HFFc6 (cell line): Measurements from ENCODE around the gene CRYZ. TPM values are rescaled to one million over a fixed set of nuclear protein-coding genes. Genes with fewer than 3 reads are reported as not detected.

Source experiments
- DNase-seq: peaks from one replicate; pipeline ENCODE4 v3.0.0-alpha.2; 2018
- H3K27ac Mint-ChIP-seq: 2 replicates; pipeline ENCODE4 v1.8.0; 2020; ENCODE audit warnings: mild to moderate bottlenecking, mixed read lengths
- H3K27me3 Mint-ChIP-seq: 2 replicates; pipeline ENCODE4 v1.8.0; 2021; ENCODE audit warnings: mild to moderate bottlenecking, moderate library complexity, mixed read lengths; ENCODE audit not compliant: insufficient read depth
- H3K36me3 Mint-ChIP-seq: 2 replicates; pipeline ENCODE4 v1.8.0; 2021; ENCODE audit warnings: low read depth, mixed read lengths
- H3K4me1 Mint-ChIP-seq: 2 replicates; pipeline ENCODE4 v1.8.0; 2020; ENCODE audit warnings: low read depth, mixed read lengths
- H3K4me3 Mint-ChIP-seq: 2 replicates; pipeline ENCODE4 v1.8.0; 2020; ENCODE audit warnings: mild to moderate bottlenecking, moderate library complexity, mixed read lengths
- H3K9me3 Mint-ChIP-seq: 2 replicates; pipeline ENCODE4 v1.8.0; 2020; ENCODE audit warnings: mild to moderate bottlenecking, mixed read lengths
- total RNA-seq, 6 experiments: library from RNA; stranded (reverse); fragmentation: NEBNext Ultra II Directional; extraction: Animal tissue kit (Norgen Biotek cat#: 25700); gene quantifications; 2 replicates in 1 of 6; 3 replicates in 5 of 6; pipeline ENCODE4 v1.2.3, GENCODE V29; 2021
- TF ChIP-seq, protein P1 (sequence below): fragments of 200-600 bp; sonication (generic); IDR thresholded peaks from 2 replicates; pipeline ENCODE4 v1.5.0; 2021; ENCODE audit warnings: antibody characterized with exemption, mild to moderate bottlenecking

CRYZ gene
- total RNA-seq, 6 experiments from 2014 or later: 42.9 to 53.3 (median 46.4) TPM

DNA sequence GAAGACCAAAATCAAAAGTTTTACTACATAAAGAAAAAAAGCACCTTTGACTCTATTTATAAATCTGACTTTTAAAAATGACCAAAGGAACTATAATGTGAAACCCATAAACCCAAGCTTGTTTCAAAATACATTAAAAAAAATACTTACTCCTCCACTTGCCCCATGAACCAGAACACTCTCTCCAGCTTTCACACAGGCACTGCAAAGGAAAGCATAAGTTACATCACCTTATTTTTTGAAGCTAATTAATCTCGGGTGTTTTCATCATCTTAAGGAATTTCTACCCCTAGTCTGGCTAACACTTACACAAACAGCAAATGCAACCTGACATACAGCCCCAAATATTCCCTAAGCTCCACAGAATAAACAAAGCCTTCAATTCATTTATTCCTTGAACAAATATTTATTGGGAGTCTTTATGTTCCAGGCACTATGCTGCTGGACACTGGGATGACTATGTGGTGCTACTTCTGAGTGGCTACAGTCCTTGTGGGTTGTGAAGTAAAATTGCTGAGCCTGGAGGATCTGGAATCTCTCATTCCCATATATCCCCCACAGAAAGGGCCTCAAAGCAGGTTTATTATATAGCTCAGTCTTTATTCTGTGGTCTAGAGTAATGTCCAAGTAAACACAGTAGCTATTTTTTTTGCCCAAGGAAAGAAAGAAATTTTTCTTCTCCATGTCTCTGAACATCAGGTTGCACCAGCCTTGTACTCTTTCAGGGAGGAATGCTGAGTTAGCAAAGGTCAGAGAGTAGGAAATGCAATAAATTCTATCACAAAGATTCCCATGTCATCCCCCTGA lies 18.2 kb downstream of the CRYZ start:
- Mint-ChIP-seq H3K4me1 (peaks cover 9% of the 10 kb centered on the region; the same call in 1 of the 2 replicates), H3K9me3 (no peaks in the 10 kb centered on the region), H3K27ac (no peak overlapping the region), H3K4me3 (no peak overlapping the region), H3K27me3 (no peaks in the 10 kb centered on the region), H3K36me3 (peaks cover 11% of the 10 kb centered on the region)
- TF ChIP-seq, protein P1, sequence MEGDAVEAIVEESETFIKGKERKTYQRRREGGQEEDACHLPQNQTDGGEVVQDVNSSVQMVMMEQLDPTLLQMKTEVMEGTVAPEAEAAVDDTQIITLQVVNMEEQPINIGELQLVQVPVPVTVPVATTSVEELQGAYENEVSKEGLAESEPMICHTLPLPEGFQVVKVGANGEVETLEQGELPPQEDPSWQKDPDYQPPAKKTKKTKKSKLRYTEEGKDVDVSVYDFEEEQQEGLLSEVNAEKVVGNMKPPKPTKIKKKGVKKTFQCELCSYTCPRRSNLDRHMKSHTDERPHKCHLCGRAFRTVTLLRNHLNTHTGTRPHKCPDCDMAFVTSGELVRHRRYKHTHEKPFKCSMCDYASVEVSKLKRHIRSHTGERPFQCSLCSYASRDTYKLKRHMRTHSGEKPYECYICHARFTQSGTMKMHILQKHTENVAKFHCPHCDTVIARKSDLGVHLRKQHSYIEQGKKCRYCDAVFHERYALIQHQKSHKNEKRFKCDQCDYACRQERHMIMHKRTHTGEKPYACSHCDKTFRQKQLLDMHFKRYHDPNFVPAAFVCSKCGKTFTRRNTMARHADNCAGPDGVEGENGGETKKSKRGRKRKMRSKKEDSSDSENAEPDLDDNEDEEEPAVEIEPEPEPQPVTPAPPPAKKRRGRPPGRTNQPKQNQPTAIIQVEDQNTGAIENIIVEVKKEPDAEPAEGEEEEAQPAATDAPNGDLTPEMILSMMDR: no peak
- no peak for DNase-seq

DNA sequence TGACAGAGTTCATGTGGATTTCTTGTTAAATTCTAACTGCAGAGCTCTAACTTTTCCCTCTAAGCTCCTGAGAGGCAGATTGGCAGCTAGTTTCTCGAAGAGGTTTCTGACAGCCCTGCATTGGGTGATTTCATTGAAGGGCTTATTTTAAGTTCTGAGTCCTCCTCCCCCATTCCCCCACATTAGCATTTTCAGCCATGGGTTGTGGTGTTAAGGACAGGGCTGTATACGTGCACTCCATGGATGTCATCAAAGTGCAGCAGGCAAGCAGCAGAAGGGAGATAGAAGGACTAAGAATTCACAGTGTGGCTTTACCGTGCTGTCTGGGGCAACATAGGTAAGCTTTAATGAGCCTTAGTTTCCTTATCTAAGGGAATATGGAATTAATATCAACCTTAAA lies 19.0 kb downstream of the CRYZ start:
- Mint-ChIP-seq H3K4me3 (no peak overlapping the region), H3K27ac (no peak overlapping the region), H3K9me3 (no peaks in the 10 kb centered on the region), H3K36me3 (peaks cover 13% of the 10 kb centered on the region), H3K27me3 (no peaks in the 10 kb centered on the region), H3K4me1 (peaks cover 9% of the 10 kb centered on the region; the same call in 1 of the 2 replicates)
- DNase-seq: no peak
- TF ChIP-seq, protein P1: no peak

DNA sequence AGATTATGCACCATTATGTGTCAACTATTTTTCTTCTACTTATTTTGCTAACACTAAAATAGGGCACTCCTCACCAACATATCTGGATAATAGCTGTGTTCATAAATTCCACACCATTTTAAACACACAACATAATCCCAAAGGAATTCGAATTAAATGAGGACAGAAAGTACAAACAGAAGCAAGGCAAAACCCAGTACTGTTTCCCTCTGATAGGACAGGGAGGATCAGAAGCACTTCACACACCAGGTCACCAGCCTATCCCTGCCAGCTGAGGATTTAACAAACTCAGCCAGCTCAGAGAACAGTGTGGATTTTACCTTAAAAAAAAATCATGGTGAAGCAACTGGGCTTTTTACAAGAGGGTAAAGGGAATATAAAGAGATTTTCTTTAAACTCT lies 20.0 kb downstream of the CRYZ start:
- Mint-ChIP-seq H3K4me3 (no peak overlapping the region), H3K36me3 (peaks cover 17% of the 10 kb centered on the region), H3K9me3 (no peaks in the 10 kb centered on the region), H3K27ac (no peak overlapping the region), H3K27me3 (no peaks in the 10 kb centered on the region), H3K4me1 (peaks cover 9% of the 10 kb centered on the region; the same call in 1 of the 2 replicates)
- DNase-seq: no peak
- TF ChIP-seq, protein P1: no peak

DNA sequence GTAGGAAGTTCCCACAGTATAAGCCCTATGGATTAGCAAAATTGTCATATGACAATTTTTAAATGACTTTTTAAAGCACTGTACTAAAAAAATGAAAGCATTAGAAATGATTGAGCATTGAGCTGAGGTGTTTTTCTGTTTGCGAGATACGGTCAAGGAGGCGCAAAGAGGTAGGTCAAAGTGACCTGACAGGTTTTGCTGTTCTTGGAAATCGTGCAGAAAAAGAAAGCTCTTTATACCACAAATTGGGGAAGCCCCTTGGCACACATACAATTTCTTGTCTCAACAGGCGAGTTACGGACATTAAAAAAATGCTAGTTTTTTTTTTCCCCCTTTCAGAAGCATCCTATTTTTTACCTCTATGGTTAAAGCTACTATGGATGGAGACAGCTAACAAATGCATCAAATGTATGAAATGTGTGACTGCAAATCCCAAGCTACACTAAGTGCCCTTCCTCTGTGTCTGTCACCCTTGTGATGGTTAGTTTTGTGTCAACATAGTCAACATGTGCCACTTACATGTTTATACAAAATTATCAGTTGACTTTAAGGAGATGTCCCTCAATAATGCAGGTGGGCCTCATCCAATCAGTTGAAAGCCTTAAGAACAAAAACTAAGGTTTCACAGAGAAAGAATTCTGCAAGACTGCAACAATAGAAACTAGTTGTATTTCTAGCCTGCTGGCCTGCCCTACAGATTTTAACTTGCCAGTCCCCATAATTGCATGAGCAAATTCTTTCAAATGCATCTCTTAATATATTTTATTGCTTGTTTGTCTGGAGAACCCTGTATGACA lies 29.3 kb downstream of the CRYZ start:
- Mint-ChIP-seq H3K9me3 (no peaks in the 10 kb centered on the region), H3K27ac (no peak overlapping the region), H3K36me3 (peaks cover 4% of the 10 kb centered on the region), H3K4me1 (no peaks in the 10 kb centered on the region), H3K27me3 (no peaks in the 10 kb centered on the region; the same call in 1 of the 2 replicates), H3K4me3 (no peak overlapping the region)
- DNase-seq: no peak
- TF ChIP-seq, protein P1: no peak

DNA sequence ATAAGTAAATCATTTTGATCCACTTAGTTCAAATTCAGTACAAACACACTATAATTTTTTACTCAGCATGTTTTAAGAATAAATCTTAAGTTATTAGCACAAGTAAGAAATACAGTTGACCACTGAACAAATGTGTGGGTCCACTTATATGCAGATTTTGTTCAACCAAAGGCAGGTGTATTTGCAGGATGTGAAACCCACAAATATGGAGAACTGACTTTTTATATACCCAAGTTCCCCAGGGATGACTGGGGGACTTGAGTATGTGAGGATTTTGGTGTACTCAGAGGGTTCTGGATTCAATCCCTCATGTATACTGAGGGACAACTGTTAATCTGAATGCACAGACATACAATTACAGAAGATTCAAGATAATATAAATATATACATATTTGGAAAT lies 33.5 kb downstream of the CRYZ start:
- Mint-ChIP-seq H3K27ac (no peak overlapping the region), H3K27me3 (no peaks in the 10 kb centered on the region; the same call in 1 of the 2 replicates), H3K9me3 (no peaks in the 10 kb centered on the region), H3K4me1 (no peaks in the 10 kb centered on the region; the same call in 1 of the 2 replicates), H3K36me3 (peaks cover under 1% of the 10 kb centered on the region), H3K4me3 (no peak overlapping the region)
- DNase-seq: no peak
- TF ChIP-seq, protein P1: no peak
